ENCODE results near the gene PLEKHA6.

DNA sequence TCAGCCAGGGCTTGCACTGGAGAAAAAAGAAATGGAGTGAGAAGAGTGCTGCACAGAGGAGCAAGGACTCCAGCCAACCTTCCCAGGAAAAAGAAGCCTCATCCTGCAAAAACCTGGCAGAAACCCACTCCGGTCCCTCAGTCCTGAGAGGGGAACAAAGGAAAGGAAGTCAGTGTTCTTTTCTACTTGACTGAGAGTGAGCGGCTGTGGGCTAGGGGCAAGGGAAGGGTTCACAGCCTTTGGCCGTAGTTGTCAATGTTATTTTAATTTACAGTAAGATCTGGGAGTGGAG lies 137.0 kb downstream of the PLEKHA6 start:
- TF ChIP-seq, protein P1, sequence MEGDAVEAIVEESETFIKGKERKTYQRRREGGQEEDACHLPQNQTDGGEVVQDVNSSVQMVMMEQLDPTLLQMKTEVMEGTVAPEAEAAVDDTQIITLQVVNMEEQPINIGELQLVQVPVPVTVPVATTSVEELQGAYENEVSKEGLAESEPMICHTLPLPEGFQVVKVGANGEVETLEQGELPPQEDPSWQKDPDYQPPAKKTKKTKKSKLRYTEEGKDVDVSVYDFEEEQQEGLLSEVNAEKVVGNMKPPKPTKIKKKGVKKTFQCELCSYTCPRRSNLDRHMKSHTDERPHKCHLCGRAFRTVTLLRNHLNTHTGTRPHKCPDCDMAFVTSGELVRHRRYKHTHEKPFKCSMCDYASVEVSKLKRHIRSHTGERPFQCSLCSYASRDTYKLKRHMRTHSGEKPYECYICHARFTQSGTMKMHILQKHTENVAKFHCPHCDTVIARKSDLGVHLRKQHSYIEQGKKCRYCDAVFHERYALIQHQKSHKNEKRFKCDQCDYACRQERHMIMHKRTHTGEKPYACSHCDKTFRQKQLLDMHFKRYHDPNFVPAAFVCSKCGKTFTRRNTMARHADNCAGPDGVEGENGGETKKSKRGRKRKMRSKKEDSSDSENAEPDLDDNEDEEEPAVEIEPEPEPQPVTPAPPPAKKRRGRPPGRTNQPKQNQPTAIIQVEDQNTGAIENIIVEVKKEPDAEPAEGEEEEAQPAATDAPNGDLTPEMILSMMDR (IDR thresholded peaks at IDR 0.05): no peak
- no peak for TF ChIP-seq POLR2A (IDR thresholded peaks at IDR 0.05)
